ENCODE data around the gene DENND1A.

Gene DENND1A

GRCh38 chr9:123851851-123852250 lies 78.1 kb downstream of the DENND1A start:
- Mint-ChIP-seq H3K4me1 (ENCODE audit: low read depth) (no peaks in the 10 kb centered on the region), H3K27ac (no peak overlapping the region), H3K27me3 (ENCODE audit: low read depth) (no peaks in the 10 kb centered on the region), H3K9me3 (peaks cover 16% of the 10 kb centered on the region), H3K36me3 (ENCODE audit: low read depth) (peaks cover 7% of the 10 kb centered on the region), H3K4me3 (no peak overlapping the region)
- no peak for DNase-seq (ENCODE audit: low spot score)

- Mint-ChIP-seq H3K4me1 (ENCODE audit: low read depth) (no peaks in the 10 kb centered on the region), H3K9me3 (peaks cover 32% of the 10 kb centered on the region), H3K36me3 (ENCODE audit: low read depth) (peaks cover 13% of the 10 kb centered on the region), H3K4me3 (no peak overlapping the region), H3K27ac (no peak overlapping the region), H3K27me3 (ENCODE audit: low read depth) (no peaks in the 10 kb centered on the region)
- no peak for DNase-seq (ENCODE audit: low spot score)
These were observed 81.4 kb downstream of the DENND1A start for GRCh38 chr9:123848447-123849085.

GRCh38 chr9:123846966-123847365 lies 83.0 kb downstream of the DENND1A start:
- peaks cover 32% of the 10 kb centered on the region for H3K9me3 Mint-ChIP-seq
- no peaks in the 10 kb centered on the region for H3K27me3 Mint-ChIP-seq (ENCODE audit: low read depth)
- no peak overlapping the region for H3K4me3 Mint-ChIP-seq
- no peak overlapping the region for H3K27ac Mint-ChIP-seq
- peaks cover 13% of the 10 kb centered on the region for H3K36me3 Mint-ChIP-seq (ENCODE audit: low read depth)
- no peak for DNase-seq (ENCODE audit: low spot score)
- H3K4me1 Mint-ChIP-seq (ENCODE audit: low read depth) = no peaks in the 10 kb centered on the region

GRCh38 chr9:123843703-123844102 lies 86.2 kb downstream of the DENND1A start:
- Mint-ChIP-seq H3K27ac (no peak overlapping the region), H3K4me3 (no peak overlapping the region), H3K36me3 (ENCODE audit: low read depth) (peaks cover 11% of the 10 kb centered on the region), H3K9me3 (peaks cover 28% of the 10 kb centered on the region), H3K4me1 (ENCODE audit: low read depth) (no peaks in the 10 kb centered on the region), H3K27me3 (ENCODE audit: low read depth) (no peaks in the 10 kb centered on the region)
- DNase-seq (ENCODE audit: low spot score) = no peak

GRCh38 chr9:123835821-123836220 lies 94.1 kb downstream of the DENND1A start:
- DNase-seq (ENCODE audit: low spot score) = no peak
- Mint-ChIP-seq H3K27me3 (ENCODE audit: low read depth) (peaks cover 3% of the 10 kb centered on the region), H3K9me3 (peaks cover 14% of the 10 kb centered on the region), H3K36me3 (ENCODE audit: low read depth) (peaks cover 3% of the 10 kb centered on the region), H3K4me3 (no peak overlapping the region), H3K4me1 (ENCODE audit: low read depth) (peaks cover 16% of the 10 kb centered on the region), H3K27ac (no peak overlapping the region)

GRCh38 chr9:123834889-123835562 lies 94.9 kb downstream of the DENND1A start:
- H3K27me3 Mint-ChIP-seq (ENCODE audit: low read depth) = peaks cover 3% of the 10 kb centered on the region
- H3K9me3 Mint-ChIP-seq = peaks cover 17% of the 10 kb centered on the region
- peak overlapping the region; percentile 35 for H3K4me3 Mint-ChIP-seq
- peaks cover 16% of the 10 kb centered on the region for H3K4me1 Mint-ChIP-seq (ENCODE audit: low read depth)
- no peak overlapping the region for H3K27ac Mint-ChIP-seq
- DNase-seq (ENCODE audit: low spot score) = no peak
- peaks cover 3% of the 10 kb centered on the region for H3K36me3 Mint-ChIP-seq (ENCODE audit: low read depth)

GRCh38 chr9:123834218-123834888 lies 95.6 kb downstream of the DENND1A start:
- Mint-ChIP-seq H3K4me3 (no peak overlapping the region), H3K36me3 (ENCODE audit: low read depth) (peaks cover 3% of the 10 kb centered on the region), H3K9me3 (peaks cover 22% of the 10 kb centered on the region), H3K27me3 (ENCODE audit: low read depth) (peaks cover 3% of the 10 kb centered on the region), H3K27ac (no peak overlapping the region), H3K4me1 (ENCODE audit: low read depth) (peaks cover 16% of the 10 kb centered on the region)
- DNase-seq (ENCODE audit: low spot score) = no peak

GRCh38 chr9:123832858-123833650 lies 96.9 kb downstream of the DENND1A start:
- no peak overlapping the region for H3K4me3 Mint-ChIP-seq
- no peak overlapping the region for H3K27ac Mint-ChIP-seq
- H3K9me3 Mint-ChIP-seq = peaks cover 35% of the 10 kb centered on the region

GRCh38 chr9:123832176-123832575 lies 97.8 kb downstream of the DENND1A start:
- H3K27ac Mint-ChIP-seq = no peak overlapping the region
- peaks cover 43% of the 10 kb centered on the region for H3K9me3 Mint-ChIP-seq
- H3K4me3 Mint-ChIP-seq = no peak overlapping the region
- peaks cover 5% of the 10 kb centered on the region for H3K36me3 Mint-ChIP-seq (ENCODE audit: low read depth)
- DNase-seq (ENCODE audit: low spot score) = no peak
- H3K4me1 Mint-ChIP-seq (ENCODE audit: low read depth) = peaks cover 16% of the 10 kb centered on the region
- H3K27me3 Mint-ChIP-seq (ENCODE audit: low read depth) = peaks cover 3% of the 10 kb centered on the region

More at GRCh38 chr9:123832858-123833650, 96.9 kb downstream of the DENND1A start:
- no peak for DNase-seq (ENCODE audit: low spot score)
- Mint-ChIP-seq H3K4me1 (ENCODE audit: low read depth) (peaks cover 16% of the 10 kb centered on the region), H3K27me3 (ENCODE audit: low read depth) (peaks cover 3% of the 10 kb centered on the region), H3K36me3 (ENCODE audit: low read depth) (peaks cover 5% of the 10 kb centered on the region)

- Mint-ChIP-seq H3K27ac (no peak overlapping the region), H3K27me3 (ENCODE audit: low read depth) (peaks cover 3% of the 10 kb centered on the region), H3K36me3 (ENCODE audit: low read depth) (peaks cover 4% of the 10 kb centered on the region), H3K9me3 (peaks cover 43% of the 10 kb centered on the region), H3K4me3 (no peak overlapping the region), H3K4me1 (ENCODE audit: low read depth) (no peaks in the 10 kb centered on the region)
- DNase-seq (ENCODE audit: low spot score) = no peak
These were observed 101.5 kb downstream of the DENND1A start for GRCh38 chr9:123828449-123828848.

- Mint-ChIP-seq H3K4me3 (no peak overlapping the region), H3K36me3 (ENCODE audit: low read depth) (peaks cover 2% of the 10 kb centered on the region), H3K4me1 (ENCODE audit: low read depth) (no peaks in the 10 kb centered on the region), H3K27ac (no peak overlapping the region), H3K9me3 (peaks cover 30% of the 10 kb centered on the region), H3K27me3 (ENCODE audit: low read depth) (peaks cover 3% of the 10 kb centered on the region)
- DNase-seq (ENCODE audit: low spot score) = no peak
These were observed 104.4 kb downstream of the DENND1A start for GRCh38 chr9:123825342-123826060.

- Mint-ChIP-seq H3K4me3 (no peak overlapping the region), H3K36me3 (ENCODE audit: low read depth) (no peaks in the 10 kb centered on the region), H3K9me3 (peaks cover 11% of the 10 kb centered on the region), H3K27me3 (ENCODE audit: low read depth) (peaks cover 3% of the 10 kb centered on the region), H3K4me1 (ENCODE audit: low read depth) (no peaks in the 10 kb centered on the region), H3K27ac (no peak overlapping the region)
- no peak for DNase-seq (ENCODE audit: low spot score)
These were observed 106.6 kb downstream of the DENND1A start for GRCh38 chr9:123823194-123823947.

- DNase-seq (ENCODE audit: low spot score) = no peak
- H3K9me3 Mint-ChIP-seq = no peaks in the 10 kb centered on the region
- no peak overlapping the region for H3K27ac Mint-ChIP-seq
- H3K27me3 Mint-ChIP-seq (ENCODE audit: low read depth) = peaks cover 3% of the 10 kb centered on the region
- no peaks in the 10 kb centered on the region for H3K4me1 Mint-ChIP-seq (ENCODE audit: low read depth)
- no peak overlapping the region for H3K4me3 Mint-ChIP-seq
- no peaks in the 10 kb centered on the region for H3K36me3 Mint-ChIP-seq (ENCODE audit: low read depth)
These were observed 108.3 kb downstream of the DENND1A start for GRCh38 chr9:123821619-123822018.
